HG03095 (cell line): ENCODE results near the gene THSD4.
"Not testable (repeated sequence)": the region's sequence is repeated elsewhere in the genome, so short reads cannot be mapped to it uniquely, and the experiment has no call there.

Source experiments
- ATAC-seq: cut with Tn5 transposase; IDR thresholded peaks from one replicate; pipeline ENCODE4 v1.9.1; 2021; ENCODE audit warnings: moderate library complexity; ENCODE audit not compliant: unreplicated experiment

THSD4 gene

DNA sequence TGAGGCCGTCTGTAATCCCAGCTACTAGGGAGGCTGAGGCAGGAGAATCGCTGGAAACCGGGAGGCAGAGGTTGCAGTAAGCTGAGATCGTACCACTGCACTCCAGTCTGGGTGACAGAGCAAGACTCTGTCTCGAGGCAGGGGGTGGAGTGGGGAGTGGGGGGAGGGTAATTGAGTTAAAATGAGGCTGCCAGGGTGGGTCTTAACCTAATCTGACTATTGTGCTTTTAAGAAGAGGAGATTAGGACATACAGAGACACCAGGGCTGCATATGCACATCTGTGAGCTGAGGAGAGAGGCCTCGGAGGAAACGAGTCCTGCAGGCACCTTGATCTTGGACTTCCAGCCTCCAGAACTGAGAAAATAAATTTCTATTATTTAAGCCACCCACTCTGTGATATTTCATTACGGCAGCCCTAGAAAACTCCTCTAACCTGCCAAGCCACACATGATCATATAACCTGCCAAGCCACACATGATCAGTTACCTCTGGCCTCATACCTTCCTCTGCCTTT, 197.0 kb downstream of the THSD4 start:
- no peak for ATAC-seq

DNA sequence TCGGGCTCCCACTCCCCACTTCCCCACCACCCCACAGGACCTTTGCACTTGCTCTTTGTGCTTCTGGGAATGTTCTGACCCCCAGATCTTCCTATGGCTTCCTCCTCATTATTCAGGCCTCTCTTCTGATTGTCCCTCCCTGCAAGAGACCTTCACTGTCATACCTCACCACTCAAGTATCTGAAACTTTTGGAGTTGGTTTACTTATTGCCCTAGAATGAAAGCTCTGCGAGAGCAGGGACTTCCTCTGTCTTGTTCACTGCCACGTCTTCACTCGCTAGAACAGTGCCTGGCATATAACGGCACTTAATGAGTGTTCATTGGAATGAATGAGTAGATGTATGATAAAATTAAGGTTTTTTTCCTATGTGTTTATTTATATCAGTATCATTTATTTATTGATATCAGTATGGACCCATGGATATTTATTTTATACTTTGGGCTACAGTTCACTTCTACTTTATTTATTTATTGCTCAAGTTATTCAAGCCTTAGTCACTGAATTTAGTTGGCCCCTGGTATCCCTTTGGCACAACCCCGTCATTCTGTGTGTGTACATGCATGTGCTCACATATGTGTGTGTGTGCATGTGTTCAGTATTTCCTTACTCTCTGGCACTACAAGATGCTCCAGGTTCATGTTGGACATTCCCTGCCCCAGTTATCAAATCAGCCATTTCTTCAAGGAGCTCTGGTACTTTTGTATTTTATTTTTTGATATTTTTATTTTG, 197.6 kb downstream of the THSD4 start:
- no peak for ATAC-seq

DNA sequence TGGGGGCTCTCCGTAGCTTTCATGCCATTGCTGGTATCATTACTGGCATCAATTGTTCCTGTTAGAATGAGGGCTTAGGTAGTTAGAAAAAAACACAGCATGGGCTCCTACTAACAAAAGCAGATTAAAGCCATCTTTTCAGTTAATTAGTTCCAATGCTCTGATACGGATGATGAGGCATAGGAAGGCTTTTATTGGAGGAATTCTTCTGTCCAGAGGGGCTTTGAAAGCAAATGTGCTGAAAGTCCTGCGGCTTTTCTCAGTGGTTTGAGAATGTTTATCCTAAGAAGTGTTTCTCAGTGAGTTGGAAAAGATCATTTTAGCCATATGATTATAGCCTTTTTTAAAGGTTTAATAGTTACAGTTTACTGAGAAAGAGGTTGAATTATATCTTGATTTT, 198.5 kb downstream of the THSD4 start:
- ATAC-seq: no peak

DNA sequence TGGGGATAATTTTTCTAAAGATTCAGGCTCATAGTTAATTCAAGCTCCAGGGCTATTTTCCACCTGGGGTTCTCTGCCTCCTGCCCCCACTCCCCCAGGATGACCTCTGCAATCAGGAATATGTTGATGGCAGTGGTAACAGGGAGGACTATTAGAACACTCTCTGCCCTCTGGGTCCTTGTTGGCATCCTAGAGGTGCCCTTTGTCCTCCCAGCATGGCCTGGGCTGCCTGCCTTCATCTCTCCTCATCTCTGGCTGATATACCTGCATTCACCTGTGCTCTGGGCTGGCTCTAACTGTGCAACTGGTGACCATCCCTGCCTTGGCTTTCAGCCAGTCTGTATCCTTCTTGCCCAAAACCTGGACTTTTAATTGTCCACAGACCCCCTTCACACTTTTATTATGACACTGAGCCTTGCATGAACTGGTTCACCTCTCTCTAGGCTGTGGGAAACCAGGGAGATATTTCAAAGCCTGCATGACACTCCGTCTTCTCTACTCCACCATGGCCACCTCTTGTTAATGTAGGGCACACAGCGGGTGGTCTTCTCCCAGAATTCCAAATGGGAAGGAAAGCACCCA, 199.8 kb downstream of the THSD4 start:
- ATAC-seq: no peak

DNA sequence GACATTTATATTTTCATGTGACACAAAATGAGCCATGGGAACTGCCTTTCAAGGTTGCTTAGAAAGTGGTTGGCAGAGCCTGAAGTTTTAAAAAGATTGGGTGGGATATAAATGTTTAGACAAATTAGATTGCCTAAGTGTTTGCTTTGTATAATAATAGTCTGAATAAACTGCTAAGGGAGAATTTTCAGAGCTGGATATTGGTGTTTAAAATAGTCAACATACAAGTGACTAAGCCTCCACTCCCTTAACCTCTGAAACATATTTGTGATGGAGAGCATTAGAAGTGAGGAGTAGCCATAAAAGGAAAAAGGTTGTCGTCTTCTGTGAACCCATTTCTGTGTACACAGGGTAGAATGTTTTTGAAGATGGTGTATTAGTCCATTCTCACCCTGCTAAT, 201.6 kb downstream of the THSD4 start:
- no peak for ATAC-seq

DNA sequence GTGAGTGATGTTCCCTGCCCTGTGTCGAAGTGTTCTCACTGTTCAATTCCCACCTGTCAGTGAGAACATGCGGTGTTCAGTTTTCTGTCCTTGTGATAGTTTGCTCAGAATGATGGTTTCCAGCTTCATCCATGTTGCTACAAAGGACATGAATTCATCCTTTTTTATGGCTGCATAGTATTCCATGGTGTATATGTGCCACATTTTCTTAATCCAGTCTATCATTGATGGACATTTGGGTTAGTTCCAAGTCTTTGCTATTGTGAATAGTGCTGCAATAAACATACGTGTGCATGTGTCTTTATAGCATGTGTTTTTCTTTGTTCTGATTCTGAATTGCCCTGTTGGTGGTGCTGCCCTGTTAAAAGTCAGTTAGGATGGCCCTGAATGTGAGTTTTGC, 204.2 kb downstream of the THSD4 start:
- ATAC-seq: not testable (repeated sequence)

DNA sequence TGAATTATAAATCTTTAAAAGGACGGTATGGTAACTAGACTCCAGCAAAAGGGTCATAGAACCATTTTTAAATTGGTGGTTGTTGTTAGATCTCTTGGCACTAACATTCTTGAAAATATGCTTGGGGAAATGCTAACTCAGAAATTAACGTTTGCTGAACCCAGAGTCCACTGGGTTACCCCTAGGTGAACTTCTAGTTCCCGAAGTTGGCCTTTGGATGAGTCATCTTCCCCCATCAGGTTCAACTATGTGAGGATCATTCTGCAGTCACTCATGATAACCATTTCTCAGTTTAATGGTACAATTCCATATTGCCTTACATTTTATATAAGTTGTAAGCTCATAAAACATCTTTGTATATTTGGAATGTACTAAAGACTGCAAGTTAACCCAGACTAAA, 204.7 kb downstream of the THSD4 start:
- ATAC-seq: no peak

DNA sequence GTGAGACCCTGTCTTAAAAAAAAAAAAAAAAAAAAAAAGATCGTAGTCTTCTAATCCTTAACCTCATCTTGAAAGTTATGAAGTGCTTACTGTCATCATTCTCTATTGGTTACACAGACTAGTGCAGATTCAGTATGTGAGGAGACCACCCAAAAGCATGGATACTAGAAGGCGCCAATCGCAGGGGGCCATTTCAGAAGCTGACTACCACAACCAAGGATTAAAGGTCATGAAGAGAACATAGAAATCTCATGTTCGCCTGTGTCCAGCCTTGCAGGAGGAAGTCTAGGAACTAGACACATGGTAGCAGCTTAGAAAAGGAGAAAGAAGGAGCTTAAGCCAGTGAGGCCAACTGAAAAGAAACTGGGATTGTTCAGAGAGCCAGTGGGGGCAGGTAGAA, 207.8 kb downstream of the THSD4 start:
- no peak for ATAC-seq

DNA sequence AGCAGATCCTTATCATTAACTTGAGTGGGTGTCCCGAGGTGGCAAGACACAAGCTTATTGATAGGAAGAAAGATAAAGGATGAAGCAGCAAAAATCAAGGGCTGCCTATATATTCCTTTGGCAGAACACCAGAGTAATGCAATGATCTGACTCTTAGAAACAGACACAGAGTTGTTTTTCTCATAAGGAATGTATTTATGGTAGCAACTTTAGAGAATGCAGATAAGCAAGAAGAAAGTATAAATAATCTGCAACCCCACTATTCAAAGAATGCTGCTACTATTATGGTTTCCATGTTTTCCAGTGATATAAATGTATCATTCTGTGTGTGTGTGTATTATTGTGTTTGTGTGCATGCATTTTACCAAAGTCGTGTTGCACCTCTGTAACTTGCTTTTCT, 208.3 kb downstream of the THSD4 start:
- no peak for ATAC-seq

DNA sequence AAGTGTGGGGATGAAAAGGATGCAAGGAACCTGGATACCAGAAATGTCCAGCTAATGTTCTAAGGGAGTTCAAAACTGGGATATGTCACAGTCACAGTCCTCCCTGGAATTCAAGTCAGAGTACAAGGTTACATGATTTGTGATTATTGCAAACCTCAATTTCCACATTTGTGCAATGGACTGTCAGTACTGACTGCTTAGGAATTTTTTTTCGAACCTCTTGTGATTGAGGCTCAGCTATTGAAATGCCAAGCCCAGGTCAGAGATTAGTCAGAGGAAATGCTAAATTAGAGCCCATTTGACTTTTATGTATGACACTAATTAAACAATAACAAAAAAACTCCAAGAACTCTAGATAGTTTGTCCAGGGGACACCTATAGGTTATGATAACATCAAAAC, 210.2 kb downstream of the THSD4 start:
- ATAC-seq: no peak

DNA sequence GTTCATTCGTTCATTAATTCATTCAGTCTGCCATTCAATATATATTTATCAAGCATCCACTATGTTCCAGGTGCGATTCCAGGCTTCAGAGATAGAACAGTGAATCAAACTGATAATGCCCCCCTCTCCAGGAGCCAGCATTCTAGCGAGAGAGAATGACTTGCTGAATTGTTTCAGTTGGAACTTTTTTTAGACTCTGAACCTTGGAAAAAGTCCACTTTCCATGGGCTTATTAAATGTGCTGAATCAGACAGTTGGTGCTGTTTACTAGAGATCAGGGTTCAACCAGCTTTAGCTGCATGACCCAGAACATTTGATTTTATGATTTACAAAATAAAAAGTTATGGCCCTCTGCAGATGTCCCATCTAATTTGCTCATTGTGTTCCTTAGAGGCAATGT, 213.2 kb downstream of the THSD4 start:
- no peak for ATAC-seq

DNA sequence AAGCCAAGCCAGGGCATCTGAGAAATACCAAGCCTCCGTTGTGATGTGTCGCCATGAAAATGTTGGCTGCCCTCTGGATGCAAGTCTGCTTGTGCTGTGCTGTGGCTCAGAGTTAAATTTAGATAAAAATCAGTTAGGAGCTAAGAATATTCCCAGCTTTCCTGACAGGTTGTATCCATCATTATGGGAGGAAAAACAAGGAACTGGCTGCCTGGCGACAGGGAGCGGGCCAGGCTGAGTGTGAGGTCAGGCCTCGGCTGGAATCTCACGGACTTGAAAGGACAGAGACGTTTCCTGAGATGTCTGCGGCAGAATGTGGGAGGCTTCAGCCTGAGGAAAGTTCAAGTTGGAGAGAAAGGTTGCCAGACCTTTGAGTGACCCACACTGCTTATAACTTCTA, 213.8 kb downstream of the THSD4 start:
- ATAC-seq: no peak

DNA sequence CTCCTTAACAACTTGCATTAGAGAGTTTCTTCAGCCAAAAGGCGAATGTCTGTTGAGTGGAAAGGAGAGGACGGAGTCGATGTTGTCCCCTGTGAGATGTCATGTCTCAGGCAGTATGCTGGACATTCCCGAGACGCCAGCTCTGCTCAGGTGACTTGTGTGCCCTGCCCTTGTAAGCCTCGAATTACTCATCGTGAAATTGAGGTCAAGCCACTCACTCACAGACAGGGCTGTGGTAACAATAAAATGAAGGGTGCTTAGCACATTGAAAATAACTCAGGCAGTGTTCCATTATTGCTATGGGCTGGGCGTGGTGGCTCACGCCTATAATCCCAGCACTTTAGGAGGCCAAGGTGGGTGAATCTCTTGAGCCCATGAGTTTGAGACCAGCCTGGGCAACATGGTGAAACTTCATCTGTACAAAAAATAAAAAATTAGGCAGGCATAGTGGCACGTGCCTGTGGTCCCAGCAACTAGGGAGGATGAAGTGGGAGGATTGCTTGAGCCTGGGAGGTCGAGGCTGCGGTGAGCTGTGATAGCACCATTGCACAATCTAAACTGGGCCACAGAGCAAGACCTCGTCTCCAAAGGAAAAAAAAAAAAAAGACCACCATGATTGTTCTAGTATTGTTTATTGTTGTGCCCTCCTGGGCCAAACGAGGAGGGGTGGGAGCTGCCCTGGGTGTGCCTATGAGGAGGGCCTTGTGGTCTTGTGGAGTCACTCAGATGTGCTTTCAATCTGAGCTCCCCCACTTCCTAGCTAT, 214.4 kb downstream of the THSD4 start:
- no peak for ATAC-seq

DNA sequence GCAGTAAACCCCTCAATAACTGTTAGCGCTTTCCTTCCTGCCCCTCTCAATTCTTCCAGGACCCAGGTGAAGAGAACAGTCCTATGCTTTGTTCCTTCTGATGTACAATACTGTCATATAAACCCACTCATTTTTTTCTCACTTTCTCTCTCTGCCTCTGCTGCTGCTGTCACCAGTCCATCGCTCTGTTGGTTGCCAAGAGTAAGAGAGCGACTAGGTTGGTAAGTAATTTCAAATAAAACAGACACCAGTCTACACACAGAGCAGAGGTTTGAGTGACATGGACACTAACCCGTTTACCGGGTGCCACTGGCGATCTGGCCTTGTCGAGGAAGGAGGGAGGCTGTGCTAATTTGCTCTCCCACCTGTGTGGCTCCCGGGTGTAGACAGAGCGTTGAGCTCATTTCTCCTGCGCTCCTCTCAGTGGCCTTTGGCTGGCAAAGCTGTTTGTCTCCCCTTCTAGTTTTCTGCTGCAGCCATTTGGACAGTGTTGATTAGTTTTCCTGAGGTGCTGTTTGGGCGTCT, 215.4 kb downstream of the THSD4 start:
- ATAC-seq: no peak

DNA sequence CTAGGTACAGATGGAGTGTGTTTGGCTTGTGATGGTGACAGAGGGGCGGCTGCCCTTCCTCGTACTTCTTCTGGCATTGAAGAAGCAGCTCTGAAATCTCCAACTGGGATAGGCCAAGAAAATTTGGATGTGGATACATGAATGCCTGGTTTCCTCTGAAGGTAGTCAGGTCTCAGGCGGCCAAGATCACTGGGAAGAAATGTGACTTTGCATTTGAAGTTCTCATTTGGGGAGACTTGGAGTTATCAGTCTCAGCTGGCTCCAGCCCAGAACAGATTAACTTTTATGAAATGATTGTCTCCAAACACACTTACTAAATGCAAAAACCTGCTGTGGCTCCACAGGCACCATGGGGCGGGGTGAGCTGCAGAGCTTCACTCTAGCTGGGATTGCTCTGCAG, 215.9 kb downstream of the THSD4 start:
- no peak for ATAC-seq

DNA sequence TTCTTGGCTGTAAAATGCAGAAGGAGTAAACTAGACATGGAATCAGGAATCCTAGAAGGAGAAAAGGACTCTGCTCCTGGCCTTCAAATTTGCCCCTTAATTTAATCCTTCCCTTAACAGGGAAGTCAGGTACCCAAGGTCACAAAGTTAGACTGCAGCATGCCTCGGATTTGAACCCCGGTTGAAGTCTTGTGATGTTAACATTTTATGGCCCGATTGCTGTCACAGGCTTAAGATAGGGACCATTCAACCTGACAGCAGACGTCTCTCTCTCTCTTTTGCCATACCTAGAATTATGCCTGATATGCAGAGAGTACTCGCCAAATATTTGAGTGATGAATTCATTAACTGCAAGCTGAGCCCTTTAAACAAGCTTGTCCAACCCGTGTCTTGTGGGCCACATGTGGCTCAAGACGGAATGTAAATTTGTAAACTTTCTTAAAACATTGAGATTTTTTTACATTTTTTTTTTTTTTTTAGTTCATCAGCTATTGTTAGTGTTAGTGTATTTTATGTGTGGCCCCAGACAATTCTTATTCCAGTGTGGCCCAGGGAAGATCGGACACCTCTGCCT, 217.2 kb downstream of the THSD4 start:
- ATAC-seq: no peak

DNA sequence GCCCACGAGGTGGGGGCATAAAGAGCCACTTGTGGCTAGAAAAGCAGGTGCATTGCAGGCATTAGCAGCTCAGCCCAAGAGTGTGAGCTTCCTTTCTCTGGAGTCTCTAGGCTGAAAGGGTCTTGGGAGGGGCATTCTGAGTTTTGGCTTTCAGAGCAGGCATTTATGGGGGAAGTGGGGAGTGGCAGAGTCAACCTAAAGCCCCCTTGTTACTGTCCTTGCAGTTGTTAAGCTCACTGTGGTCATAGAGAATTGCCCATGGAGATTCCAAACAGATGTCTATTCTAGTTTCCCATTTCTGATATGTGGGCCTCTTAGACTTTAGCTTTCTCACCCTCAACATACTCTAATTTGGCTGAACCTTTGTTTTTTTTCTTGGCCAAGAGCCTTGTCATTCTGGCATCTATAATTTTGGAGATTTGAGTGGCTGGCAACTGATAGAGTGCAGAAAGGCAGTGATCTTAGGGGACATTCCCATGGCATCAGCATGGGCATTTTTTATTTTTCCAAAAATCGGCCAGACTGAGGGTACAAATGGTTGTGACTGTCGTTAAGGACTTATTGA, 217.9 kb downstream of the THSD4 start:
- no peak for ATAC-seq

DNA sequence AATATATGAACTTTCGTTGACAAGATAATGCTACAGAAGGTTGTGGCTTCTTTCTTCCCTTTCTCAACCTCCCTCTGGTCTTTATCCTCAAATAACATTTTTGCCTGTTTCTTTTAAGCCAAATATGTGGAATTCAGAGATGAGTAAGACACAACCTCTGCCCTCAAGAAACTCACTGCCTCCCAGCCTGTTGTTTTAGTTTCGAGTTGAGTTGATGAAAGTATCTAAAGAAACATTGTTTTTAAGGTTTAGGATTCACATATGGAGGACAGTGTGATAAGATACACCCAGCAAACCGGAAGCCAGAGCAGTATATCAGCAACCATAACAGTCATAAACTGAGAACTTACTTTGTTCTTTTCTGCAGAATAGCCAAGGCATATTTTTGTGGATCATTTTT, 218.6 kb downstream of the THSD4 start:
- no peak for ATAC-seq

DNA sequence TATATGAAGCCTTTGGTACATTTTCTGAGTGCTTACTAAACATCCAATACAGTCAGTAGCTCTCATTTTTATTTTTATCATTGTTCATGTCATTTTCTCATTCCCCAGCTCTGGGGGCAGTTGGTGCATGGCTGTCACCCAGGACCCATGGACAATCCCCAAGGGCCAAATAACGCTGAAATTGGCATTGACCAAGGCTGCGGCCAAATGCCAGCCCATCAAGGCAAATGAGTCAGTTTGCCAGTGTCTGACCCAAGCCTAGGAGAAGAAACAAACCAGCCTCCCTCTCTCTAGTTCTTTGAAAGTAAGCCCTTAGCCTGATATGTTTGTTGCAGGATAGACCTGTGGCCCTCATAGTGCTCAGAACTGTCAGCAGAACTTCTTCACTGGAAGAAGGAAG, 219.2 kb downstream of the THSD4 start:
- ATAC-seq: no peak

DNA sequence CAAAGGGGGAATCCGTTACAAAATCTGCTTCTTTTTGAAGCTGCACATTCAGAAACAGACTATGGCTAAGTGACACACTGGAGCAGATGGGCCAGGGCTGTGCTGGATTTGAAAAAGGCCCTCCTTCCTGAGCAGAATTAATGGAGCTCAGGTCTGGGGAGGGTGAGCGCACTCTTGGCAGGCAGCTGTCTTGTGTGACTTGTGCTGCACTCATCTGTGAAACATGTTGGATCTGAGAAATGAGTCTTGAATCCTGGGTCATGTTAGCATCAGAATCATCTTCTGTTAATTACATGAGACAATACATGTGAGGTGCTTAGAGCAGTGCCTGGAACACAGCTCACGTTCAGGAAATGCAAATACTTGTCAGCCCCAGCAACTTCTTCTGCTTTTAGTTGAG, 219.6 kb downstream of the THSD4 start:
- ATAC-seq: no peak

DNA sequence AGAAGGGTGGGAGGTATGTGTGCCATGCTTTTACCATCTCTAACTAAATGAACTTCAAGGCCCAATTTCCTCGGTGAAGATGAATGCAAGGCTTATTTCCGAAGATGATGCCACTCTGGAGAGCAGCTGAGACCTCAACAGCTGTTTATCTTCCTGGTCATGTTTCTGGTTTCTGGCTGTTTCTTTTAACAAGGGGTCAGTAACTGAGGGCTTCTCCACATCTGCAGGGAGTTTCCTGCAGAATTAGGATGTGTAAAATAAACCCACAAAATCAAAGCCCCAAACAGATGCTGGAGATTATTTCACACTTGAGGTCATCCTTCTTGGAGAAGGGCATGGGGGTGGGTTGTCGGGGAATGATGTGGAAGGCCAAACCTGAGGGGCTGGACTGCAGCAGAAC, 220.3 kb downstream of the THSD4 start:
- ATAC-seq: no peak
